Neural cell (in vitro differentiated cells): ENCODE measurements around the gene LRRC18.

ENCODE experiments used
- CTCF ChIP-seq: fragments of 450-650 bp; IDR thresholded peaks from 2 replicates; pipeline ENCODE4 v1.5.1; 2014; ENCODE audit warnings: antibody characterized with exemption, mild to moderate bottlenecking, moderate library complexity; ENCODE audit not compliant: poor library complexity, severe bottlenecking
- EP300 ChIP-seq: fragments of 450-650 bp; conservative IDR thresholded peaks from 2 replicates; pipeline ENCODE4 v1.6.1; 2014; ENCODE audit warnings: antibody characterized with exemption, mild to moderate bottlenecking, moderate library complexity; ENCODE audit not compliant: poor library complexity, severe bottlenecking
- EZH2 ChIP-seq: fragments of 200-600, 300-800 bp; shearing (Covaris generic), sonication (generic); IDR thresholded peaks from 2 replicates; pipeline ENCODE4 v1.6.1; 2014; ENCODE audit warnings: antibody characterized with exemption, low read length, borderline replicate concordance, mild to moderate bottlenecking; ENCODE audit not compliant: insufficient read depth, poor library complexity, severe bottlenecking
- MXI1 ChIP-seq: fragments of 450-650 bp; conservative IDR thresholded peaks from 2 replicates; pipeline ENCODE4 v1.6.1; 2014; ENCODE audit warnings: antibody characterized with exemption, mild to moderate bottlenecking; ENCODE audit not compliant: poor library complexity, severe bottlenecking
- POLR2AphosphoS5 ChIP-seq: IDR thresholded peaks from 2 replicates; pipeline ENCODE4 v1.6.1; 2012
- RAD21 ChIP-seq: fragments of 450-650 bp; conservative IDR thresholded peaks from 2 replicates; pipeline ENCODE4 v1.6.1; 2014; ENCODE audit warnings: antibody characterized with exemption, mild to moderate bottlenecking, moderate library complexity
- TAF1 ChIP-seq: IDR thresholded peaks from 2 replicates; pipeline ENCODE4 v1.6.1; 2012; ENCODE audit warnings: low read depth

- TF ChIP-seq CTCF (no peak), POLR2AphosphoS5 (no peak), TAF1 (no peak), EP300 (no peak), MXI1 (no peak), EZH2 (no peak), RAD21 (no peak)
Observed at GRCh38 chr10:48934672-48935501, 4.8 kb downstream of the LRRC18 start.
